Panc1 (cell line): ENCODE data around the gene APOL2.

Experiments used
- CTCF ChIP-seq: fragments of 450-650 bp; IDR thresholded peaks from 2 replicates; pipeline ENCODE4 v1.5.1; 2017; ENCODE audit warnings: mild to moderate bottlenecking
- POLR2AphosphoS5 ChIP-seq: IDR thresholded peaks from 2 replicates; pipeline ENCODE4 v1.6.1; 2012; ENCODE audit warnings: mild to moderate bottlenecking, low read depth, low read length, moderate library complexity
- SIN3A ChIP-seq: IDR thresholded peaks from 2 replicates; pipeline ENCODE4 v1.6.1; 2012; ENCODE audit warnings: low read depth, mild to moderate bottlenecking, low read length, moderate library complexity, borderline replicate concordance; ENCODE audit not compliant: insufficient read depth
- TCF7L2 ChIP-seq: IDR thresholded peaks from 2 replicates; pipeline ENCODE4 v1.6.1; 2011; ENCODE audit warnings: mild to moderate bottlenecking, low read depth, low read length, inconsistent platforms
- TF ChIP-seq, protein P1 (sequence below), 2 experiments: IDR thresholded peaks; 2 replicates each; pipeline ENCODE4 v1.6.1; 2011 to 2012; ENCODE audit warnings: low read depth in 2 of 2, control low read depth in 1 of 2, low read length in 1 of 2, mild to moderate bottlenecking in 1 of 2, moderate library complexity in 1 of 2; ENCODE audit not compliant: insufficient read depth in 1 of 2

- TF ChIP-seq CTCF: no peak
- TF ChIP-seq TCF7L2: no peak
- no peak for TF ChIP-seq POLR2AphosphoS5
- TF ChIP-seq SIN3A: no peak
- TF ChIP-seq, protein P1, sequence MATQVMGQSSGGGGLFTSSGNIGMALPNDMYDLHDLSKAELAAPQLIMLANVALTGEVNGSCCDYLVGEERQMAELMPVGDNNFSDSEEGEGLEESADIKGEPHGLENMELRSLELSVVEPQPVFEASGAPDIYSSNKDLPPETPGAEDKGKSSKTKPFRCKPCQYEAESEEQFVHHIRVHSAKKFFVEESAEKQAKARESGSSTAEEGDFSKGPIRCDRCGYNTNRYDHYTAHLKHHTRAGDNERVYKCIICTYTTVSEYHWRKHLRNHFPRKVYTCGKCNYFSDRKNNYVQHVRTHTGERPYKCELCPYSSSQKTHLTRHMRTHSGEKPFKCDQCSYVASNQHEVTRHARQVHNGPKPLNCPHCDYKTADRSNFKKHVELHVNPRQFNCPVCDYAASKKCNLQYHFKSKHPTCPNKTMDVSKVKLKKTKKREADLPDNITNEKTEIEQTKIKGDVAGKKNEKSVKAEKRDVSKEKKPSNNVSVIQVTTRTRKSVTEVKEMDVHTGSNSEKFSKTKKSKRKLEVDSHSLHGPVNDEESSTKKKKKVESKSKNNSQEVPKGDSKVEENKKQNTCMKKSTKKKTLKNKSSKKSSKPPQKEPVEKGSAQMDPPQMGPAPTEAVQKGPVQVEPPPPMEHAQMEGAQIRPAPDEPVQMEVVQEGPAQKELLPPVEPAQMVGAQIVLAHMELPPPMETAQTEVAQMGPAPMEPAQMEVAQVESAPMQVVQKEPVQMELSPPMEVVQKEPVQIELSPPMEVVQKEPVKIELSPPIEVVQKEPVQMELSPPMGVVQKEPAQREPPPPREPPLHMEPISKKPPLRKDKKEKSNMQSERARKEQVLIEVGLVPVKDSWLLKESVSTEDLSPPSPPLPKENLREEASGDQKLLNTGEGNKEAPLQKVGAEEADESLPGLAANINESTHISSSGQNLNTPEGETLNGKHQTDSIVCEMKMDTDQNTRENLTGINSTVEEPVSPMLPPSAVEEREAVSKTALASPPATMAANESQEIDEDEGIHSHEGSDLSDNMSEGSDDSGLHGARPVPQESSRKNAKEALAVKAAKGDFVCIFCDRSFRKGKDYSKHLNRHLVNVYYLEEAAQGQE (IDR thresholded peaks at IDR 0.05; ENCODE audit: insufficient read depth in 1 of 2, low read depth in 2 of 2, low read length in 1 of 2): no peak
These were observed 252 bp downstream of the APOL2 start for GRCh38 chr22:36239150-36239400.
